ENCODE results near the gene IPCEF1.

DNA sequence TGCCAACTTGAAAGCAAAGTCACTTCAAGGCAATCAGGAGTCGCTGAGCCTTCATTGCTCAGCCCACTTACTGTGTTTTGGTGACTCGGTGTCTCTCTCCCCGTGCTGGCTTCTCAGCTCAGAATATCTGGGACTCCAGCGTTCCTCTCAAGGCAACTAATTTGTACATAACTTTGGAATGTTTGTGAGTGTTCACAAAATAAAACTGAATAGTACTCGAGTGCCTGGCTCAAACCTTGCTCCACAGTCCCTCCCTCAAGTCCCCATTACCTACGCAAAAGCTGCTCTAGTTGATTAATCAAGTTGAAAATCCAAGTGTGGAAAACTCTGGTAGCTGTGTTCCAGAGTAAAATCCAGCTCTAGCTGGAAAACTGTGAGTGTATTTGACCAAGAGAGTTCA lies 8.6 kb downstream of the IPCEF1 start:
- TF ChIP-seq TOX (CRISPR knock-in tag; IDR thresholded peaks at IDR 0.05; ENCODE audit: borderline replicate concordance) (no peak), ZFP3 (CRISPR knock-in tag; IDR thresholded peaks at IDR 0.05) (no peak), RARB (CRISPR knock-in tag; IDR thresholded peaks at IDR 0.05) (no peak), ZFP30 (CRISPR knock-in tag; IDR thresholded peaks at IDR 0.05) (no peak)
- TF ChIP-seq, protein P1, sequence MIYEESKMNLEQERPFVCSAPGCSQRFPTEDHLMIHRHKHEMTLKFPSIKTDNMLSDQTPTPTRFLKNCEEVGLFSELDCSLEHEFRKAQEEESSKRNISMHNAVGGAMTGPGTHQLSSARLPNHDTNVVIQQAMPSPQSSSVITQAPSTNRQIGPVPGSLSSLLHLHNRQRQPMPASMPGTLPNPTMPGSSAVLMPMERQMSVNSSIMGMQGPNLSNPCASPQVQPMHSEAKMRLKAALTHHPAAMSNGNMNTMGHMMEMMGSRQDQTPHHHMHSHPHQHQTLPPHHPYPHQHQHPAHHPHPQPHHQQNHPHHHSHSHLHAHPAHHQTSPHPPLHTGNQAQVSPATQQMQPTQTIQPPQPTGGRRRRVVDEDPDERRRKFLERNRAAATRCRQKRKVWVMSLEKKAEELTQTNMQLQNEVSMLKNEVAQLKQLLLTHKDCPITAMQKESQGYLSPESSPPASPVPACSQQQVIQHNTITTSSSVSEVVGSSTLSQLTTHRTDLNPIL (CRISPR knock-in tag; IDR thresholded peaks at IDR 0.05; ENCODE audit: low read depth): no peak
- TF ChIP-seq, protein P2, sequence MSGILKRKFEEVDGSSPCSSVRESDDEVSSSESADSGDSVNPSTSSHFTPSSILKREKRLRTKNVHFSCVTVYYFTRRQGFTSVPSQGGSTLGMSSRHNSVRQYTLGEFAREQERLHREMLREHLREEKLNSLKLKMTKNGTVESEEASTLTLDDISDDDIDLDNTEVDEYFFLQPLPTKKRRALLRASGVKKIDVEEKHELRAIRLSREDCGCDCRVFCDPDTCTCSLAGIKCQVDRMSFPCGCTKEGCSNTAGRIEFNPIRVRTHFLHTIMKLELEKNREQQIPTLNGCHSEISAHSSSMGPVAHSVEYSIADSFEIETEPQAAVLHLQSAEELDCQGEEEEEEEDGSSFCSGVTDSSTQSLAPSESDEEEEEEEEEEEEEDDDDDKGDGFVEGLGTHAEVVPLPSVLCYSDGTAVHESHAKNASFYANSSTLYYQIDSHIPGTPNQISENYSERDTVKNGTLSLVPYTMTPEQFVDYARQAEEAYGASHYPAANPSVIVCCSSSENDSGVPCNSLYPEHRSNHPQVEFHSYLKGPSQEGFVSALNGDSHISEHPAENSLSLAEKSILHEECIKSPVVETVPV (CRISPR knock-in tag; IDR thresholded peaks at IDR 0.05): no peak
- TF ChIP-seq, protein P3, sequence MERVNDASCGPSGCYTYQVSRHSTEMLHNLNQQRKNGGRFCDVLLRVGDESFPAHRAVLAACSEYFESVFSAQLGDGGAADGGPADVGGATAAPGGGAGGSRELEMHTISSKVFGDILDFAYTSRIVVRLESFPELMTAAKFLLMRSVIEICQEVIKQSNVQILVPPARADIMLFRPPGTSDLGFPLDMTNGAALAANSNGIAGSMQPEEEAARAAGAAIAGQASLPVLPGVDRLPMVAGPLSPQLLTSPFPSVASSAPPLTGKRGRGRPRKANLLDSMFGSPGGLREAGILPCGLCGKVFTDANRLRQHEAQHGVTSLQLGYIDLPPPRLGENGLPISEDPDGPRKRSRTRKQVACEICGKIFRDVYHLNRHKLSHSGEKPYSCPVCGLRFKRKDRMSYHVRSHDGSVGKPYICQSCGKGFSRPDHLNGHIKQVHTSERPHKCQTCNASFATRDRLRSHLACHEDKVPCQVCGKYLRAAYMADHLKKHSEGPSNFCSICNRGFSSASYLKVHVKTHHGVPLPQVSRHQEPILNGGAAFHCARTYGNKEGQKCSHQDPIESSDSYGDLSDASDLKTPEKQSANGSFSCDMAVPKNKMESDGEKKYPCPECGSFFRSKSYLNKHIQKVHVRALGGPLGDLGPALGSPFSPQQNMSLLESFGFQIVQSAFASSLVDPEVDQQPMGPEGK (CRISPR knock-in tag; IDR thresholded peaks at IDR 0.05; ENCODE audit: borderline replicate concordance): no peak
